ENCODE data around the gene RANBP9. TPM values are rescaled to one million over a fixed set of nuclear protein-coding genes. Genes with fewer than 3 reads are reported as not detected.

Gene RANBP9
- total and polyA plus RNA-seq, 2 experiments from 2014 or later = 12.1 to 31.8 TPM

- Histone ChIP-seq H3K9me2 (ENCODE audit: insufficient read depth) (no peaks in the 10 kb centered on the region), H3K79me2 (replicated peaks; ENCODE audit: insufficient read depth) (no peaks in the 10 kb centered on the region)
- H3K4me3 Mint-ChIP-seq = no peak overlapping the region
These were observed 43.0 kb upstream of the RANBP9 start for GRCh38 chr6:13754644-13755043.

More at GRCh38 chr6:13754644-13755043, 43.0 kb upstream of the RANBP9 start:
- no peak overlapping the region for H3K27ac ChIP-seq (ENCODE audit: low read depth)
- no peak overlapping the region for H3K4me2 ChIP-seq
- Mint-ChIP-seq H3K36me3 (ENCODE audit: low read depth) (no peaks in the 10 kb centered on the region; the same call in 2 of the 3 replicates), H3K4me1 (no peaks in the 10 kb centered on the region), H3K27ac (no peak overlapping the region), H3K27me3 (ENCODE audit: insufficient read depth, low read depth, poor library complexity) (peaks cover 1% of the 10 kb centered on the region), H3K9me3 (no peaks in the 10 kb centered on the region)
- no peaks in the 10 kb centered on the region for H3F3A ChIP-seq (replicated peaks; ENCODE audit: low read depth)
- H4K20me1 ChIP-seq (replicated peaks; ENCODE audit: insufficient read depth) = no peaks in the 10 kb centered on the region
- TF ChIP-seq ZNF114 (CRISPR knock-in tag; IDR thresholded peaks at IDR 0.05) (no peak), ZNF331 (CRISPR knock-in tag; IDR thresholded peaks at IDR 0.05; ENCODE audit: low read depth) (no peak), NANOG (IDR thresholded peaks at IDR 0.05; ENCODE audit: borderline replicate concordance) (no peak), ZNF462 (CRISPR knock-in tag; IDR thresholded peaks at IDR 0.05) (no peak), REST (IDR thresholded peaks at IDR 0.05; ENCODE audit: unreplicated experiment) (no peak), EZH2phosphoT487 (IDR thresholded peaks at IDR 0.05; ENCODE audit: unreplicated experiment) (no peak), JUNB (IDR thresholded peaks at IDR 0.05; ENCODE audit: unreplicated experiment) (no peak), ETS1 (IDR thresholded peaks at IDR 0.05) (no peak)
- no peaks in the 10 kb centered on the region for H3K4me1 ChIP-seq (ENCODE audit: insufficient read depth)
- no peak overlapping the region for H2AFZ ChIP-seq
- no peaks in the 10 kb centered on the region for H3K36me3 ChIP-seq (ENCODE audit: insufficient read depth)
- DNase-seq (ENCODE audit: low spot score) (no peak), ATAC-seq (no peak)
- no peak overlapping the region for H3K4me3 ChIP-seq
- H3K27me3 ChIP-seq (ENCODE audit: insufficient read depth) = no peaks in the 10 kb centered on the region
